Measurements from ENCODE around the gene EIF1. TPM values are rescaled to one million over a fixed set of nuclear protein-coding genes. Genes with fewer than 3 reads are reported as not detected.

The EIF1 gene
- total RNA-seq, 1 donor from 2014 or later, result 620 TPM

DNA sequence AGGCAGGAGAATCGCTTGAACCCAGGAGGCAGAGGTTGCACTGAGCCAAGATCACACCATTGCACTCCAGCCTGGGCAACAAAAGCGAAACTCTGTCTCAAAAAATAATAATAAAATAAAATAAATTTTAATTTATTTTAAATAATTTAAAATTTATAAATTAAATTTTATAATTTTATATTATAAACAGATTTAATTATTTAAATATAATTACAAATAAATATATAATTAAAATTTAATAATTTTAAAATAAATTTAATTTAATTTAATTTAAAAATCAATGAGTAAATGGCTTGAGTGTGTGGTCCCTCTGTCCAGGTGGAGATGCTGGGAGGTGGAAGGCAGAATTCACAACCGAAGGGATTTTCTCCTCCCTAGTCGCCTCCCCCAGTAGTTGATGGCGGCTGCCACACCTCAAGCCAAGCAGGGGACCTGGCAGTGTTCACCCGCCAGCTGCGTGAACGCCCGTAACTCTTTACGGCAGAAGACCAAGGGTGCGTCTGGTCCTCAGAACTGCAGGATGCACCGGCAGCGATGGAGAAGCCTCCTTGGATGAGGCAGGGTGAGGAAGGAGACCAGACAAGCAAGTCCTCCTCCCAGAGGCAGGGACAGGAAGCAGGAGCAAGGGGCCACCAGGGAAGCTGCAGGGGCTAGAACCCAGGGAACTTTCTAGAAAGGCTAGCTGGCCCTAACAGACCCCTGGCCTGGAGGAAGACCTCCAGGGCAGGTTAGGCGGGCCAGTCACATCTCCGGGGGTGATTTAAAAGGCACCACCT, 41.5 kb upstream of the EIF1 start:
- TF ChIP-seq, protein P1, sequence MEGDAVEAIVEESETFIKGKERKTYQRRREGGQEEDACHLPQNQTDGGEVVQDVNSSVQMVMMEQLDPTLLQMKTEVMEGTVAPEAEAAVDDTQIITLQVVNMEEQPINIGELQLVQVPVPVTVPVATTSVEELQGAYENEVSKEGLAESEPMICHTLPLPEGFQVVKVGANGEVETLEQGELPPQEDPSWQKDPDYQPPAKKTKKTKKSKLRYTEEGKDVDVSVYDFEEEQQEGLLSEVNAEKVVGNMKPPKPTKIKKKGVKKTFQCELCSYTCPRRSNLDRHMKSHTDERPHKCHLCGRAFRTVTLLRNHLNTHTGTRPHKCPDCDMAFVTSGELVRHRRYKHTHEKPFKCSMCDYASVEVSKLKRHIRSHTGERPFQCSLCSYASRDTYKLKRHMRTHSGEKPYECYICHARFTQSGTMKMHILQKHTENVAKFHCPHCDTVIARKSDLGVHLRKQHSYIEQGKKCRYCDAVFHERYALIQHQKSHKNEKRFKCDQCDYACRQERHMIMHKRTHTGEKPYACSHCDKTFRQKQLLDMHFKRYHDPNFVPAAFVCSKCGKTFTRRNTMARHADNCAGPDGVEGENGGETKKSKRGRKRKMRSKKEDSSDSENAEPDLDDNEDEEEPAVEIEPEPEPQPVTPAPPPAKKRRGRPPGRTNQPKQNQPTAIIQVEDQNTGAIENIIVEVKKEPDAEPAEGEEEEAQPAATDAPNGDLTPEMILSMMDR (conservative IDR thresholded peaks at IDR 0.05), result no peak
- no peaks in the 10 kb centered on the region for H3K27me3 Mint-ChIP-seq (ENCODE audit: low read depth)
- peaks cover 18% of the 10 kb centered on the region for H3K4me1 Mint-ChIP-seq
- H3K27ac Mint-ChIP-seq (ENCODE audit: unreplicated experiment), result no peak overlapping the region
- H3K4me3 Mint-ChIP-seq, result no peak overlapping the region
- H3K9me3 Mint-ChIP-seq, result no peaks in the 10 kb centered on the region
- H3K36me3 Mint-ChIP-seq (ENCODE audit: low read depth), result no peaks in the 10 kb centered on the region
- peak; percentile 18 for DNase-seq (ENCODE audit: low read depth, low spot score)

- TF ChIP-seq, protein P1 (conservative IDR thresholded peaks at IDR 0.05), result peak; percentile 98
- Mint-ChIP-seq H3K27ac (ENCODE audit: unreplicated experiment) (no peak overlapping the region), H3K9me3 (no peaks in the 10 kb centered on the region), H3K27me3 (ENCODE audit: low read depth) (no peaks in the 10 kb centered on the region), H3K36me3 (ENCODE audit: low read depth) (no peaks in the 10 kb centered on the region), H3K4me1 (peaks cover 18% of the 10 kb centered on the region), H3K4me3 (peak overlapping the region; percentile 67)
- DNase-seq (ENCODE audit: low read depth, low spot score), result peak; percentile 99
Measured at GRCh38 chr17:41647940-41648410, 40.7 kb upstream of the EIF1 start.

DNA sequence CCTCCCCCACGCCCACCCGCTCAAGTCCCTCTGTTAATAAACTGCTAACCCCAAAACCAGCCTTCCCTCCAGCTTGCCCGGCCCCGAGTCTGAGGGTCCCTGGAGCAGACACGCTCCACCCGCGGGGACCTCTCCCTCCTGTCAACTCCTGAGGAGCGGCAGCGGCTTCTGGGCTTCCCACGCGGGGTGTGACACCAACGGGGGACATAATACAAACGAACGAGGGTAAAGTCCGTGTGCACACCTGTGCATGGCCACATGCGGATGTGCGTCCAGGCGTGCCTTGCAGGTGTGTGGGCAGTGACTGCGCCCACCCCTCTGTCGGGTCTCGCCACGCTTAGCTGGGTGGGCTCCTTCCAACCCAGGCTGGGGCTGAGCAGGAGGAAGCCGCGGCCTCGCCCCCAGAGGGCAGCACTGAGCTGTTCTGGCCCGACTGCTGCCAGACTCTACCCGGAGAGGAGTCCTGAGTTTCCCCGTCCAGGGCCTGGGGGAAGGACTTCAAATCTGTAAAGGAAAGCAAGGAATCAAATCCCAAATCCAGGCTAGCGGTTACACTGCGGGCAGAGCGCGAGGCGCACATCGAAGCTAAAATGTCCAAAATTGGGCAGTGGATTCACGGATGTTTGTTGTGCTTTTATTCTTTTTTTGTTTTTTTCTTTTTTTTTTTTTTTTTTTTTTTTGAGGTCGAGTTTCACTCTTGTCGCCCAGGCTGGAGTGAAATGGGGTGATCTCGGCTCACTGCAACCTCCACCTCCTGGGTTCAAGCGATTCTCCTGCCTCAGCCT, 40.1 kb upstream of the EIF1 start:
- no peaks in the 10 kb centered on the region for H3K36me3 Mint-ChIP-seq (ENCODE audit: low read depth)
- no peaks in the 10 kb centered on the region for H3K27me3 Mint-ChIP-seq (ENCODE audit: low read depth)
- no peaks in the 10 kb centered on the region for H3K9me3 Mint-ChIP-seq
- H3K4me1 Mint-ChIP-seq, result peaks cover 18% of the 10 kb centered on the region
- H3K4me3 Mint-ChIP-seq, result peak overlapping the region; percentile 67
- peak; percentile 97 for DNase-seq (ENCODE audit: low read depth, low spot score)
- no peak overlapping the region for H3K27ac Mint-ChIP-seq (ENCODE audit: unreplicated experiment)
- TF ChIP-seq, protein P1 (conservative IDR thresholded peaks at IDR 0.05), result peak; percentile 89

DNA sequence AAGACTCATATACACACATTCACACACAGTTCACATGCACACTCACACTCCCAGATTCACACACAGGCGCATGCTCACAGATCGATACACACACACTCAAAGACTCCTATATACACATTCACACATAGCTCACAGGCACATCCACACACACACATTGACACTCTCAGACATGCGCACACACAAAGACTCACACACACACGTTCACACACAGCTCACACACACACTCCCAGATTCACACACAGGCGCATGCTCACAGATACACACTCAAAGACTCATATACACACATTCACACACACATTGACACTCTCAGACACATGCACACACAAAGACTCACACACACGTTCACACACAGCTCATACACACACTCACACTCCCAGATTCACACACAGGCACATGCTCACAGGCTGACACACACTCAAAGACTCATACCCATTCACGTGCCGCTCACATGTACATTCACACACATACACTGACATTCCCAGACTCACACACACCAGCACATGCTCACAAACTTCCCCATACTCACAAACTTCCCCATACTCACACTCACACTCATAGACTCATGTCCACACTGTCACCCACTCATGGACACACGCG, 38.7 kb upstream of the EIF1 start:
- Mint-ChIP-seq H3K9me3 (no peaks in the 10 kb centered on the region), H3K27me3 (ENCODE audit: low read depth) (no peaks in the 10 kb centered on the region), H3K4me3 (no peak overlapping the region), H3K4me1 (peaks cover 18% of the 10 kb centered on the region), H3K27ac (ENCODE audit: unreplicated experiment) (no peak overlapping the region), H3K36me3 (ENCODE audit: low read depth) (no peaks in the 10 kb centered on the region)
- no peak for DNase-seq (ENCODE audit: low read depth, low spot score)
- TF ChIP-seq, protein P1 (conservative IDR thresholded peaks at IDR 0.05), result no peak

DNA sequence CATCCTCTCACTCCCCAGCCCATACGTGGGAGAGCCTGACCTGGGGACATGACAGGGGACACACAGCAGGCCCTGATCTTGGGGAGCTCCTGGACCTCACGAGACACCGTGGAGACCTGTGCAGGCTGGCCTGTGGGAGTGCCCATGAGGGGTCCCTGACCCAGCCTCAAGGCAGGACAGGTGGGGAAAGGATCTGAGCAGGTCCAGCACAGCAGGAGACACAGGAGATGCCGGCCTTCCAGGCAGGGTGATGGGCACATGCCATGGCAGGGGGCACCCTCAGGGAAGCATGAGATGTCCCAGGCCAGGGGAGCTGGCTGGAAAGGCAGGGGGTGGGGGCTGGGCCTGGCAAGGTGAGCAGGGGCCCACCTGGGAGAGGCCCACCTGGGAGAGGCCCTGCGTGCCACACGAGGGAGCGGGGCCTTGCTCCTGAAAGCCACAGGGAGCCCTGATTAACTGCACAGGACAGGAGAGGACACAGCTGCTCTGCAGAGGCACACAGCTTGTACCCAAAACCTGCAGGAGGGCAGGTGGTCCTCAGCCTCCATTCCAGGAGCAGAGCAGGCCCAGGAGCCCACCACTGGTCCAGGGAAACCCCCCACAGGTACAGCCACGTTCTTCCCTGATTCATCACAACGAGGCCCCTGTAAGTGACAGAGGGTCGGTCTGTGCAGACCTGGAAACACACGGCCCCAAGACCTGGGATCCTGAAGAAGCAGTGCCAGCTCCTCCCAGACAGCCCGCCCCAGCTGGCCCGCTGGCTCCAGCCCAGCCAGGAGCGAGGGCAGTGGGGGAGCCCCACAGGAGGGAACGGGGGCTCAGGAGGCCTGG, 37.7 kb upstream of the EIF1 start:
- Mint-ChIP-seq H3K4me1 (peaks cover 13% of the 10 kb centered on the region), H3K27me3 (ENCODE audit: low read depth) (no peaks in the 10 kb centered on the region), H3K27ac (ENCODE audit: unreplicated experiment) (no peak overlapping the region), H3K36me3 (ENCODE audit: low read depth) (no peaks in the 10 kb centered on the region), H3K9me3 (no peaks in the 10 kb centered on the region), H3K4me3 (no peak overlapping the region)
- TF ChIP-seq, protein P1 (conservative IDR thresholded peaks at IDR 0.05), result no peak
- DNase-seq (ENCODE audit: low read depth, low spot score), result no peak
